PFSK-1 (cell line): ENCODE data around the gene MC2R.

Source experiments
- FOXP2 ChIP-seq: optimal IDR thresholded peaks from 2 replicates; pipeline ENCODE3; 2011; ENCODE audit warnings: borderline replicate concordance, control low read depth, inconsistent platforms; ENCODE audit not compliant: insufficient read depth; ENCODE audit errors: extremely low read length, extremely low read depth
- POLR2AphosphoS5 ChIP-seq: IDR thresholded peaks from 2 replicates; pipeline ENCODE4 v1.6.1; 2012; ENCODE audit warnings: low read depth, mild to moderate bottlenecking, control low read depth, low read length, moderate library complexity
- REST ChIP-seq, 2 experiments: IDR thresholded peaks; 2 replicates each; pipeline versions ENCODE4 v1.6.1 to v1.8.0; 2011 to 2012; ENCODE audit warnings: low read depth in 2 of 2, low read length in 2 of 2, control low read depth in 1 of 2, inconsistent platforms in 1 of 2, mild to moderate bottlenecking in 1 of 2, moderate library complexity in 1 of 2; ENCODE audit not compliant: insufficient read depth in 1 of 2
- SIN3A ChIP-seq: IDR thresholded peaks from 2 replicates; pipeline ENCODE4 v1.6.1; 2012; ENCODE audit warnings: mild to moderate bottlenecking, low read length, moderate library complexity, borderline replicate concordance; ENCODE audit not compliant: insufficient read depth
- TAF1 ChIP-seq: IDR thresholded peaks from 2 replicates; pipeline ENCODE4 v1.6.1; 2012; ENCODE audit warnings: low read length, control low read depth, borderline replicate concordance; ENCODE audit not compliant: insufficient read depth

Gene MC2R

GRCh38 chr18:13917401-13917800, 2.1 kb upstream of the MC2R start:
- TF ChIP-seq TAF1 (no peak), SIN3A (no peak), POLR2AphosphoS5 (no peak), FOXP2 (no peak), REST (IDR thresholded peaks at IDR 0.05; ENCODE audit: insufficient read depth in 1 of 2, low read depth in 2 of 2, low read length in 2 of 2) (no peak)

- no peak for TF ChIP-seq POLR2AphosphoS5
- TF ChIP-seq SIN3A = no peak
- no peak for TF ChIP-seq TAF1
- no peak for TF ChIP-seq REST (IDR thresholded peaks at IDR 0.05; ENCODE audit: insufficient read depth in 1 of 2, low read depth in 2 of 2, low read length in 2 of 2)
- no peak for TF ChIP-seq FOXP2
Observed at GRCh38 chr18:13916559-13916958, 1.2 kb upstream of the MC2R start.

GRCh38 chr18:13915995-13916431, 677 bp upstream of the MC2R start:
- no peak for TF ChIP-seq POLR2AphosphoS5

- TF ChIP-seq TAF1 (no peak), FOXP2 (no peak), SIN3A (no peak), POLR2AphosphoS5 (no peak)
Observed at GRCh38 chr18:13914756-13915155, 580 bp downstream of the MC2R start.

- no peak for TF ChIP-seq TAF1
- TF ChIP-seq POLR2AphosphoS5 = no peak
- TF ChIP-seq REST (IDR thresholded peaks at IDR 0.05; ENCODE audit: insufficient read depth in 1 of 2, low read depth in 2 of 2, low read length in 2 of 2) = no peak
- TF ChIP-seq SIN3A = no peak
- no peak for TF ChIP-seq FOXP2
Observed at GRCh38 chr18:13914170-13914569, 1.2 kb downstream of the MC2R start.

- TF ChIP-seq REST (IDR thresholded peaks at IDR 0.05; ENCODE audit: insufficient read depth in 1 of 2, low read depth in 2 of 2, low read length in 2 of 2) (no peak), FOXP2 (no peak), TAF1 (no peak), POLR2AphosphoS5 (no peak), SIN3A (no peak)
Observed at GRCh38 chr18:13913205-13913604, 2.1 kb downstream of the MC2R start.
